Measurements from ENCODE around the gene ADGRD1.

ADGRD1 gene

DNA sequence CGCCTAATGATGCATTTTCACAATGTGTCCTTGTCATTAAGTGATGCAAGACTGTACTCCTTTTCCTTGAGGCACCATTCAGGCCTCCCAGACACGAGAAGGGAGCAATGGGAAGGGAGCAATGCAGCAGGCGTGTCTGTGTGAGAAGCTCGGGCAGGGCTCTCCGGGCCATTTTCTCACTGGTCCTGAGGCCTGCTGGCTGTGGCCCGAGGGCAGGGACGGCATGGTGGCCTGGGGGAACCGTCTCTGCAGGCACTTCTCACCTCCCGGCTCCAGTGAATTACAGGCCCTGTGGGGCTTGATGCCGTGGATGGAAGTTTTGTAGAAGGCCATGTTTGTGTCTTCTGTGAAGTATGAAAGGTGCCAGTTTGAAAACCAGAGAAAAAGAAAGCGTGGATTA, 71.0 kb downstream of the ADGRD1 start:
- no peaks in the 10 kb centered on the region for H3K4me1 ChIP-seq (ENCODE audit: control insufficient read depth, low read length)
- H3K9me2 ChIP-seq (replicated peaks; ENCODE audit: control insufficient read depth, low read length): no peaks in the 10 kb centered on the region
- H3K4me3 ChIP-seq (ENCODE audit: low read length): no peak overlapping the region
- H3K9me3 ChIP-seq (ENCODE audit: control insufficient read depth, insufficient read depth, low read length): no peaks in the 10 kb centered on the region
- no peak overlapping the region for H3K27ac ChIP-seq (ENCODE audit: low read depth, low read length)
- no peaks in the 10 kb centered on the region for H3K36me3 ChIP-seq (ENCODE audit: control insufficient read depth, low read length)
- TF ChIP-seq, protein P1, sequence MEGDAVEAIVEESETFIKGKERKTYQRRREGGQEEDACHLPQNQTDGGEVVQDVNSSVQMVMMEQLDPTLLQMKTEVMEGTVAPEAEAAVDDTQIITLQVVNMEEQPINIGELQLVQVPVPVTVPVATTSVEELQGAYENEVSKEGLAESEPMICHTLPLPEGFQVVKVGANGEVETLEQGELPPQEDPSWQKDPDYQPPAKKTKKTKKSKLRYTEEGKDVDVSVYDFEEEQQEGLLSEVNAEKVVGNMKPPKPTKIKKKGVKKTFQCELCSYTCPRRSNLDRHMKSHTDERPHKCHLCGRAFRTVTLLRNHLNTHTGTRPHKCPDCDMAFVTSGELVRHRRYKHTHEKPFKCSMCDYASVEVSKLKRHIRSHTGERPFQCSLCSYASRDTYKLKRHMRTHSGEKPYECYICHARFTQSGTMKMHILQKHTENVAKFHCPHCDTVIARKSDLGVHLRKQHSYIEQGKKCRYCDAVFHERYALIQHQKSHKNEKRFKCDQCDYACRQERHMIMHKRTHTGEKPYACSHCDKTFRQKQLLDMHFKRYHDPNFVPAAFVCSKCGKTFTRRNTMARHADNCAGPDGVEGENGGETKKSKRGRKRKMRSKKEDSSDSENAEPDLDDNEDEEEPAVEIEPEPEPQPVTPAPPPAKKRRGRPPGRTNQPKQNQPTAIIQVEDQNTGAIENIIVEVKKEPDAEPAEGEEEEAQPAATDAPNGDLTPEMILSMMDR (IDR thresholded peaks at IDR 0.05; ENCODE audit: low read depth, low read length, poor library complexity, severe bottlenecking): no peak
- no peak for TF ChIP-seq EZH2phosphoT487 (IDR thresholded peaks at IDR 0.05; ENCODE audit: borderline replicate concordance, low read length)
- H3K4me2 ChIP-seq (ENCODE audit: low read length): no peak overlapping the region
- no peaks in the 10 kb centered on the region for H3K79me2 ChIP-seq (ENCODE audit: control insufficient read depth, low read length)
- no peaks in the 10 kb centered on the region for H3K27me3 ChIP-seq (ENCODE audit: control insufficient read depth, low read length)
- H3F3A ChIP-seq (ENCODE audit: control insufficient read depth, insufficient read depth): no peaks in the 10 kb centered on the region
- no peaks in the 10 kb centered on the region for H4K20me1 ChIP-seq (ENCODE audit: control insufficient read depth, insufficient read depth, low read depth, low read length)

DNA sequence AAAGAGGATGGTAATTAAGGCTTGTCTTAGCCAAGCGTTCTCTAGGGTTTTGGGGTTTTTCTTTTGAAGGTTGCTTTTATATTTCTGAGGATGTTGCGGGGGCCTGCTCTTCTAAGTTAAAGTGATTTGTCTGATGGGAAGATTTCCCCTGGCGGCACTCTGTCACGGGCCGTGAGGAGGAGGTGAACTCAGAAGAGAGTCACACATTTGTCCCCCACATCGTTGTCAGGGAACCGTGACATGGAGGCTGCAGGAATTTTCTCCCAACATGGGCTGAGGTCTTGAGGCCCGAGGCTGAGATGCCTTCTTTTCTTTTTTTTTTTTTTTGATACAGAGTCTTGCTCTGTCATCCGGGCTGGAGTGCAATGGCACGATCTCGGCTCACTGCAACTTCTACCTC, 71.5 kb downstream of the ADGRD1 start:
- Histone ChIP-seq H3F3A (ENCODE audit: control insufficient read depth, insufficient read depth) (no peaks in the 10 kb centered on the region), H3K4me2 (ENCODE audit: low read length) (no peak overlapping the region), H3K4me1 (ENCODE audit: control insufficient read depth, low read length) (no peaks in the 10 kb centered on the region), H3K27me3 (ENCODE audit: control insufficient read depth, low read length) (no peaks in the 10 kb centered on the region), H3K9me3 (ENCODE audit: control insufficient read depth, insufficient read depth, low read length) (no peaks in the 10 kb centered on the region), H3K79me2 (ENCODE audit: control insufficient read depth, low read length) (no peaks in the 10 kb centered on the region), H3K4me3 (ENCODE audit: low read length) (no peak overlapping the region), H3K27ac (ENCODE audit: low read depth, low read length) (no peak overlapping the region), H3K36me3 (ENCODE audit: control insufficient read depth, low read length) (no peaks in the 10 kb centered on the region), H3K9me2 (replicated peaks; ENCODE audit: control insufficient read depth, low read length) (no peaks in the 10 kb centered on the region), H4K20me1 (ENCODE audit: control insufficient read depth, insufficient read depth, low read depth, low read length) (no peaks in the 10 kb centered on the region)
- TF ChIP-seq, protein P1 (IDR thresholded peaks at IDR 0.05; ENCODE audit: low read depth, low read length, poor library complexity, severe bottlenecking): no peak
- no peak for TF ChIP-seq EZH2phosphoT487 (IDR thresholded peaks at IDR 0.05; ENCODE audit: borderline replicate concordance, low read length)

DNA sequence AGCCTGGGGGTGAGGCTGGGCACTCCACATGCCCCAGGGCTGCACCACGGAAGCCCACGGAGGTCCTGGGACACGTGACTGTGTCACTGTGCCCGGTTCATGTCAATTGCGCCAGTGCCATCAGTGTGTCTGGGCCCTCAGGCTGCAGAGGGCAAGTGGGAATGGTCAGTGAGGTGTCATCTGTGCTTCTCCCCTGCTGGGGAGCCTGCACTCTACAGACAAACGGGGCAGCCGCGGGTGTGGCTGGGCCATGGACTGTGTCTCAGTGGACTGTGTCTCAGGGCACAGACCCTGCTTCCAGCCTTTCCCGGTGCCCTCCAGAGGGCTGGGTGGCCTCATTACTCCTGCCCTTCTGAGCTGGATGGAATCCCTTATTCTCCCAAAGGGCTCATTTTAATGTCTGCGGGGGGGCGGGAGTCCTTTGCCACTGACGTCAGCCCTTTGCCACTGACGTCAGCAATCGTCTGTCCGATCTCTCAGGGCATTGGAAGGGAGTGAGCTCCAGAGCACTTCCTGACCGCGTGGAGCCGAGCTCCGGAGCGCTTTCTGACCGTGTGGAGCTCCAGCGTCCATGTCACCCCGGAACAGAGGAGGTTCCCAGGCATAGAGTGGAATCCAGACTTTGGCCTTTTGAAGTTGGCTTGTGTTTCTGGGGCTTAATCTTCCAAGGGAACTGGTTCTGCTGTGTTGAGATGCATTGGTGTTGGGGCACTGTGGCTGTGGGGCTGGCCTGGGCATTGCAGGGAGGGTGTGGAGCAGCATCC, 72.4 kb downstream of the ADGRD1 start:
- TF ChIP-seq EZH2phosphoT487 (IDR thresholded peaks at IDR 0.05; ENCODE audit: borderline replicate concordance, low read length): no peak
- TF ChIP-seq, protein P1 (IDR thresholded peaks at IDR 0.05; ENCODE audit: low read depth, low read length, poor library complexity, severe bottlenecking): no peak
- H3K27ac ChIP-seq (ENCODE audit: low read depth, low read length): no peak overlapping the region

More for the DNA sequence above, 72.4 kb downstream of the ADGRD1 start:
- no peaks in the 10 kb centered on the region for H4K20me1 ChIP-seq (ENCODE audit: control insufficient read depth, insufficient read depth, low read depth, low read length)
- H3K4me2 ChIP-seq (ENCODE audit: low read length): no peak overlapping the region
- H3K4me3 ChIP-seq (ENCODE audit: low read length): no peak overlapping the region
- no peaks in the 10 kb centered on the region for H3F3A ChIP-seq (ENCODE audit: control insufficient read depth, insufficient read depth)
- H3K9me2 ChIP-seq (replicated peaks; ENCODE audit: control insufficient read depth, low read length): no peaks in the 10 kb centered on the region
- no peaks in the 10 kb centered on the region for H3K79me2 ChIP-seq (ENCODE audit: control insufficient read depth, low read length)
- no peaks in the 10 kb centered on the region for H3K9me3 ChIP-seq (ENCODE audit: control insufficient read depth, insufficient read depth, low read length)
- H3K4me1 ChIP-seq (ENCODE audit: control insufficient read depth, low read length): no peaks in the 10 kb centered on the region
- no peaks in the 10 kb centered on the region for H3K27me3 ChIP-seq (ENCODE audit: control insufficient read depth, low read length)
- no peaks in the 10 kb centered on the region for H3K36me3 ChIP-seq (ENCODE audit: control insufficient read depth, low read length)
